ENCODE data around the gene POC1B. TPM values are rescaled to one million over a fixed set of nuclear protein-coding genes. Genes with fewer than 3 reads are reported as not detected.
A peak's percentile ranks its signal among the peaks of the same experiment; 100 is the strongest.

The POC1B gene
- total RNA-seq, 2 donors from 2014 or later: 26.6 to 27.0 TPM

GRCh38 chr12:89450907-89451306, 74.9 kb downstream of the POC1B start:
- no peak for ATAC-seq
- intact Hi-C loops (cut with DNase I, micrococcal nuclease): no loop called here
- no peak for DNase-seq

- no peak for ATAC-seq
- intact Hi-C loops (cut with DNase I, micrococcal nuclease): no loop called here
Observed at GRCh38 chr12:89448951-89449371, 76.9 kb downstream of the POC1B start.

GRCh38 chr12:89448526-89448925, 77.3 kb downstream of the POC1B start:
- ATAC-seq (peak; percentile 73), DNase-seq (no peak)
- intact Hi-C loops (cut with DNase I, micrococcal nuclease): no loop called here

More at GRCh38 chr12:89448951-89449371, 76.9 kb downstream of the POC1B start:
- no peak for DNase-seq

GRCh38 chr12:89439941-89440340, 85.9 kb downstream of the POC1B start:
- intact Hi-C loops (cut with DNase I, micrococcal nuclease): no loop called here
- no peak for ATAC-seq
- DNase-seq: no peak

GRCh38 chr12:89437231-89437630, 88.6 kb downstream of the POC1B start:
- intact Hi-C loops (cut with DNase I, micrococcal nuclease): no loop called here
- ATAC-seq (no peak), DNase-seq (no peak)

GRCh38 chr12:89436062-89436461, 89.8 kb downstream of the POC1B start:
- no peak for DNase-seq
- intact Hi-C loops (cut with DNase I, micrococcal nuclease): no loop called here
- ATAC-seq: no peak

DNA sequence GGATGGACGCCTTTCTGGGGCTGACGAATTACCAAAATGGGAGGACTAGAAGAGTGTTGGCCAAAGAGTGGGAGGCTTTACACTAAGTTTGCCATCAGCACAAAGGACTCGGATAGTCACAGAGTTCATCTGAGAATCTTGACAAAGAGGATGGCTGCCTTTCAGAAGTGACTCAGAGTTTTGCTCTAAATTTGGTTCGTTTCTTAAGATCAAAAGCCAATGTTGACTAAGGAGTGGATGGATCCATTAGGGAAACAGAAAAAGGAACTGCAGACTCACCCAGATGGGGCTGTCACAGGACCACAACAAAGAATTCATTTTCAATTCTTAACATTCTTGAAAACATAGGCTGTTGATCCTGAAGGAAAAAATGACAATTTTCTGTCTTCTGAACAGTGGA, 92.2 kb downstream of the POC1B start:
- no peak for ATAC-seq

GRCh38 chr12:89432396-89432795, 93.5 kb downstream of the POC1B start:
- DNase-seq: no peak
- no peak for ATAC-seq
- intact Hi-C loops (cut with DNase I, micrococcal nuclease): no loop called here

More for the DNA sequence above, 92.2 kb downstream of the POC1B start:
- intact Hi-C loops (cut with DNase I, micrococcal nuclease): no loop called here
- no peak for DNase-seq

DNA sequence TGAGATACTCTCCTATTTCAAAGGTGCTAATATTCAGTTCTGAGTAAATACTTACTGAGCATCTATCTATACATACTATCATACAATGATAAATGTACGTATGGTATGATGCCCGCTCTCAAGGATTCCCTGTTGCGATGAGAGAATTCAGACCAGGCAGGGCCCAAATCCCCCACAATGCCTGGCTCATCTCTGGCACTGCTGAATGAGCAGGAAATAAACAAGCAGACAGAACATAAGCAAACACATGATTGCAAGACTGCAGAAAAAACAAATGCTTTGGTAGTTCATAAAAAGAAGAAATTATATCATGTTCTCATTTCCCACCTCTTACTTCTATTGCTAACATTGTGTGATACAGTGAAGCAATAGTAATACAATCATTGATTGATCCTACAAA, 96.3 kb downstream of the POC1B start:
- no peak for ATAC-seq

DNA sequence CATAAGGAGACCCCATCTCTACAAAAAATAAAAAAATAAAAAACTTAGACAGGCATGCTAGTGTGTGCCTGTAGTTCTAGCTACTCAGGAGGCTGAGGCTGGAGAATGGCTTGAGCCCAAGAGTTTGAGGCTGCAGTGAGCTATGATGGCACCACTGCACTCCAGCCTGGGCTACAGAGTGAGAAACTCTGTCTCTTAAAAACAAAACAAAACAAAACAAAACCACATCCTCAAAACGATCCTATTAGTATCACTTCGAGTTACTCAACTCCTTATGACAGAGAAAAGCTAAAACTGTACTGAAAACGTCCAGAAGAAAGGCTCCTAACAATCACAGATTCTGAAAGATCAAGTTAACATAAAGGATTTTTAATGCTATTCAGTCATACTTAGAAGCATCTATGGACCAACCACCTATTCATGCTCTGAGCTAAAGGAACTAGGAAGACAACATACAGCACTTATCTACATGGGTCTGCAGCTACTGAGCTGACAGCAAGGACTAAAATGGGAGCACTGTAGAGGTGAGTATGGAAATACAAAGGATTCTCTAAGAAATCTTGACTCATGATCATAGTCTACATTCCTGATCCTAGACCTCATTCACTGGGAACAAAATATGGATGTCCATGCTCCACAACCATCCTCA, 98.2 kb downstream of the POC1B start:
- intact Hi-C loops (cut with DNase I, micrococcal nuclease): no loop called here
- DNase-seq (no peak), ATAC-seq (no peak)

More for the DNA sequence above, 96.3 kb downstream of the POC1B start:
- intact Hi-C loops (cut with DNase I, micrococcal nuclease): no loop called here
- no peak for DNase-seq

GRCh38 chr12:89424846-89425245, 101.0 kb downstream of the POC1B start:
- ATAC-seq: no peak
- intact Hi-C loops (cut with DNase I, micrococcal nuclease): no loop called here
- DNase-seq: no peak

DNA sequence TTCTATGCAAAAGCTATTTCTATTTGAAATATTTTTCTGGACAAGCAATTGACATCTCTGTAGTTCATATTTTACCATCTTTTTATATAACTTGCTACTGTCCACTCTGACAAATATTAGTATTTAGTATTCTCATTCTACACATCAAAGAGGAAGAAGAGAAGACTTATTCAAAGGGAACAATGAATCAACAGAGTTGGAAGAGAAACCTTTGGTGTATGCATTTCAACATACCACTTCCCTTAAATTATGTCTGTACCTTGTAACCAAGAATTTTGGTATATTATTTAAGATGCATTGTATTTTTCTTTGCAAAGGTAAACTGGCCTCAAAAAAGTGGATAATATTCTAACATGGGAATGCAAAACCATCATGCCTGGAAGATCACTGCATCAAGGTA, 101.5 kb downstream of the POC1B start:
- DNase-seq (no peak), ATAC-seq (no peak)
- intact Hi-C loops (cut with DNase I, micrococcal nuclease): no loop called here

GRCh38 chr12:89421092-89421835, 104.6 kb downstream of the POC1B start:
- ATAC-seq (no peak), DNase-seq (no peak)
- intact Hi-C loops (cut with DNase I, micrococcal nuclease): no loop called here

DNA sequence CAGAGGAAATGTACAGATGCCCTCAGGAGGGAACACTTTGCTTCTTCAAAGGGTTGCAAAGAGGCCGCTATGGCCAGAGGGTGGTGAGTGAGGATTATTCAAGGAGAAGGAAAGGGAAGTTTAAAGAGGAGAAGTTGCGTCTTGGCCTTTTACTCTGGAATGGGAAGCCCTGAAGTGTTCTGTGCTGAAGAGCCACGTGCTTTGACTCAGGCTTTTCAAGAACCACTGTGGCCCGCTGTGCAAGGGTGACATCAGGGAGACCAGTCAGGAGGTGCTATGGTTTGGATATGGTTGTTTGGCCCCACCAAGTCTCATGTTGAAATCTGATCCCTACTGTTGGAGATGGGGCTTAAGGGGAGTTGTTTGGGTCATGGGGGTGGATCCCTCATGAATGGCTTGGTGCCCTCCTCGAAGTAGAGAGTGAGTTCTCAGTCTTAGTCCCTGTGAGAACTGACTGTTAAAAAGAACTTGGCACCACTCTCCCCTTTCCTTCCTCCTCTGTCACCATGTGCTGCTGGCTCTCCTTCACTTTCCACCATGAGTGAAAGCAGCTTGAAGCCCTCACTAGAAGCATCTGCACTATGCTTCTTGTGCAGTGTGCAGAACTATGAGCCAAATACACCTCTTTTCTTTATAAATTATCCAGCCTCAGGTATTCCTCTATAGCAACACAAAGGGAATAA, 107.5 kb downstream of the POC1B start:
- ATAC-seq: no peak
- DNase-seq: no peak
- intact Hi-C loops (cut with DNase I, micrococcal nuclease): no loop called here

DNA sequence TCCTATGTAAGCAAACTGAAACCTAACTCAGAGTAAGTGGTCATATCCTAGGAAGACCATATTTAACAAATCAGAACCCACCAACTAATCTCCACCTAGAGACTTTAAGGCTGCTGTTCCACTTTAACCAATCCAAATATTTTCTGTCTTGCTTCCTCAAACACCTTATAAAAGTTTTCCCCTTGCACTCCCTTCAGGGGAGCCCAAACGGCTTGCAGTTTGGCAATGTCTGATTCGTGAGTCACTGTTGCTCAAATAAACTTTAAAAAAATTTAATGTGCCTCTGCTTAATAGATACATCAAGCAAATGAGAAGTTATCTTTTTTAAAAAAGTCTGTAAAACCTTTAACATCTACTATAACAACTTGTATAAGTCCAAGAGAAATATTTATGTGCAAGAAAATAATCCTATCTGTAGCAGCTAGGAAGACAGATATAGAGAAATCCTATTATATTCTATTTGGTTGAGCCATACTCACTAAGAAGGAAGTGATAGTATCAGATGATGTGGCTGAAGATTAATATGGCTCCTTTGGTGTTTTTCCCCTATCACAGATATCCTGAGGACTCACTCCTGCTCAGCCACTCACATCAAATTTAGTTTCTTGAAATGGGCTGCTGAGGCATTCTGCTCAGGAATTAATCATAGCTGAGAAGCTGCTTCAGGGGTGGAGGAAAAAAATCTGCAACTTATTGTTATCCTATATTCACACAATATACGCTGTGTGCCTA, 108.4 kb downstream of the POC1B start:
- DNase-seq (no peak), ATAC-seq (no peak)
- intact Hi-C loops (cut with DNase I, micrococcal nuclease): no loop called here

GRCh38 chr12:89416049-89416792, 109.6 kb downstream of the POC1B start:
- intact Hi-C loops (cut with DNase I, micrococcal nuclease): no loop called here
- DNase-seq (no peak), ATAC-seq (no peak)

GRCh38 chr12:89414851-89415250, 111.0 kb downstream of the POC1B start:
- intact Hi-C loops (cut with DNase I, micrococcal nuclease): no loop called here
- ATAC-seq (no peak), DNase-seq (no peak)

- no peak for DNase-seq
- intact Hi-C loops (cut with DNase I, micrococcal nuclease): no loop called here
- no peak for ATAC-seq
Observed at GRCh38 chr12:89414322-89414721, 111.5 kb downstream of the POC1B start.

DNA sequence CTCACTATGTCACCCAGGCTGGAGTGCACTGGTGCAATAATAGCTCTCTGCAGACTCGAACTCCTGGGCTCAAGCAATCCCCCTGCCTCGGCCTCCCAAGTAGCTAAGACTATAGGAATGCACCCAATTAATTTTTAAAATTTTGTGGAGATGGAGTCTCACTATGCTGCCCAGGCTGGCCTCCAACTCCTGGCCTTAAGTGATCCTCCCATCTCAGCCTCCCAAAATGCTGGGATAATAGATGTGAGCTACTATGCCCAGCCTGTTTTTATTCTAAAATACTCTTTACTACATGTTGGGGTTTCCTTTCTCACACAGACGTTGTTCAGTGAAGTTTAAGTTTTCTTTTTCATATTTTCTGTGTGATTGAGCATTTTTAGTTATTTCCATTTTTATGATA, 112.6 kb downstream of the POC1B start:
- DNase-seq (no peak), ATAC-seq (no peak)
- intact Hi-C loops (cut with DNase I, micrococcal nuclease): no loop called here
